T-helper 17 cell (primary cell): ENCODE measurements around the gene HSPA4. TPM values are rescaled to one million over a fixed set of nuclear protein-coding genes. Genes with fewer than 3 reads are reported as not detected.

ENCODE experiments used
- ATAC-seq: fragments of 150-1000 bp; cut with Tn5 transposase; 2 replicates; pipeline ENCODE4 v1.10.0; 2021; ENCODE audit warnings: mild to moderate bottlenecking, moderate library complexity
- DNase-seq, 3 donors: peaks; one replicate each; pipeline versions ENCODE4 v3.0.0 to v3.0.0-alpha.2; 2020 to 2021
- H3K9me3 ChIP-seq: one replicate; pipeline ENCODE4 v1.7.0; 2013; ENCODE audit warnings: low read length, mild to moderate bottlenecking; ENCODE audit not compliant: control insufficient read depth, poor library complexity, severe bottlenecking
- H3K27ac Mint-ChIP-seq: one replicate; pipeline ENCODE4 v1.8.0; 2022; ENCODE audit warnings: mild to moderate bottlenecking, moderate library complexity, mixed read lengths
- H3K27me3 Mint-ChIP-seq: one replicate; pipeline ENCODE4 v1.8.0; 2022; ENCODE audit warnings: mixed read lengths
- H3K36me3 Mint-ChIP-seq: one replicate; pipeline ENCODE4 v1.8.0; 2022; ENCODE audit warnings: low read depth, mixed read lengths
- H3K4me1 Mint-ChIP-seq: one replicate; pipeline ENCODE4 v1.8.0; 2022; ENCODE audit warnings: mild to moderate bottlenecking, mixed read lengths
- H3K4me3 Mint-ChIP-seq: one replicate; pipeline ENCODE4 v1.8.0; 2022; ENCODE audit warnings: mild to moderate bottlenecking, moderate library complexity, mixed read lengths
- total RNA-seq, 4 donors: library from RNA in 2 of 4; stranded (reverse) in 2 of 4; gene quantifications; one replicate each; pipeline ENCODE4 v1.2.3 and lab custom pipeline; 2022 to 2026

The HSPA4 gene
- total RNA-seq, 2 donors from 2014 or later, result 49.3 to 50.1 TPM

- no peak for ATAC-seq
- Mint-ChIP-seq H3K4me3 (no peak overlapping the region), H3K36me3 (peaks cover 4% of the 10 kb centered on the region), H3K4me1 (peaks cover 9% of the 10 kb centered on the region), H3K27ac (no peak overlapping the region), H3K27me3 (no peaks in the 10 kb centered on the region)
- no peak for DNase-seq
- H3K9me3 ChIP-seq, result no peaks in the 10 kb centered on the region
Measured at GRCh38 chr5:133086366-133086875, 34.6 kb downstream of the HSPA4 start.

- no peak for ATAC-seq
- Mint-ChIP-seq H3K27me3 (no peaks in the 10 kb centered on the region), H3K27ac (no peak overlapping the region), H3K4me3 (no peak overlapping the region), H3K4me1 (peaks cover 8% of the 10 kb centered on the region), H3K36me3 (peaks cover 6% of the 10 kb centered on the region)
- no peaks in the 10 kb centered on the region for H3K9me3 ChIP-seq
- no peak for DNase-seq
Measured at GRCh38 chr5:133088064-133088463, 36.3 kb downstream of the HSPA4 start.

- Mint-ChIP-seq H3K27ac (no peak overlapping the region), H3K36me3 (peaks cover 7% of the 10 kb centered on the region), H3K4me1 (peaks cover 7% of the 10 kb centered on the region), H3K4me3 (no peak overlapping the region), H3K27me3 (no peaks in the 10 kb centered on the region)
- ATAC-seq (no peak), DNase-seq (no peak)
- H3K9me3 ChIP-seq, result no peaks in the 10 kb centered on the region
Measured at GRCh38 chr5:133091034-133091433, 39.2 kb downstream of the HSPA4 start.

GRCh38 chr5:133106343-133106742, 54.5 kb downstream of the HSPA4 start:
- no peak for DNase-seq
- H3K9me3 ChIP-seq, result no peaks in the 10 kb centered on the region
- H3K4me1 Mint-ChIP-seq, result peaks cover 23% of the 10 kb centered on the region
- ATAC-seq, result no peak
- H3K4me3 Mint-ChIP-seq, result no peak overlapping the region
- H3K27me3 Mint-ChIP-seq, result no peaks in the 10 kb centered on the region
- H3K27ac Mint-ChIP-seq, result no peak overlapping the region
- no peaks in the 10 kb centered on the region for H3K36me3 Mint-ChIP-seq

- Mint-ChIP-seq H3K4me3 (no peak overlapping the region), H3K4me1 (peaks cover 23% of the 10 kb centered on the region), H3K36me3 (no peaks in the 10 kb centered on the region), H3K27ac (peak overlapping the region; percentile 43), H3K27me3 (no peaks in the 10 kb centered on the region)
- no peak for DNase-seq
- no peaks in the 10 kb centered on the region for H3K9me3 ChIP-seq
- peak; percentile 46 for ATAC-seq
Measured at GRCh38 chr5:133106761-133107572, 55.2 kb downstream of the HSPA4 start.

GRCh38 chr5:133108481-133108921, 56.7 kb downstream of the HSPA4 start:
- ATAC-seq (no peak), DNase-seq (no peak)
- peaks cover 27% of the 10 kb centered on the region for H3K4me1 Mint-ChIP-seq
- no peaks in the 10 kb centered on the region for H3K27me3 Mint-ChIP-seq
- no peaks in the 10 kb centered on the region for H3K36me3 Mint-ChIP-seq
- no peaks in the 10 kb centered on the region for H3K9me3 ChIP-seq
- peak overlapping the region; percentile 43 for H3K27ac Mint-ChIP-seq
- peak overlapping the region; percentile 55 for H3K4me3 Mint-ChIP-seq

- no peaks in the 10 kb centered on the region for H3K9me3 ChIP-seq
- H3K27me3 Mint-ChIP-seq, result no peaks in the 10 kb centered on the region
- no peaks in the 10 kb centered on the region for H3K36me3 Mint-ChIP-seq
- H3K4me3 Mint-ChIP-seq, result no peak overlapping the region
- peaks cover 31% of the 10 kb centered on the region for H3K4me1 Mint-ChIP-seq
- no peak for DNase-seq
- no peak for ATAC-seq
- H3K27ac Mint-ChIP-seq, result no peak overlapping the region
Measured at GRCh38 chr5:133109655-133110483, 58.1 kb downstream of the HSPA4 start.

- DNase-seq (no peak), ATAC-seq (no peak)
- no peak overlapping the region for H3K4me3 Mint-ChIP-seq
- H3K9me3 ChIP-seq, result no peaks in the 10 kb centered on the region
- H3K27ac Mint-ChIP-seq, result no peak overlapping the region
- no peaks in the 10 kb centered on the region for H3K36me3 Mint-ChIP-seq
- H3K27me3 Mint-ChIP-seq, result no peaks in the 10 kb centered on the region
- H3K4me1 Mint-ChIP-seq, result peaks cover 29% of the 10 kb centered on the region
Measured at GRCh38 chr5:133110709-133111108, 58.9 kb downstream of the HSPA4 start.

- H3K9me3 ChIP-seq, result no peaks in the 10 kb centered on the region
- H3K4me1 Mint-ChIP-seq, result peaks cover 25% of the 10 kb centered on the region
- H3K36me3 Mint-ChIP-seq, result no peaks in the 10 kb centered on the region
- H3K27me3 Mint-ChIP-seq, result no peaks in the 10 kb centered on the region
- ATAC-seq (peak; percentile 78), DNase-seq (peak; percentile 58 to 78 (median 60))
- no peak overlapping the region for H3K4me3 Mint-ChIP-seq
- H3K27ac Mint-ChIP-seq, result no peak overlapping the region
Measured at GRCh38 chr5:133111299-133111698, 59.5 kb downstream of the HSPA4 start.

GRCh38 chr5:133112026-133112660, 60.3 kb downstream of the HSPA4 start:
- H3K36me3 Mint-ChIP-seq, result no peaks in the 10 kb centered on the region

GRCh38 chr5:133113331-133114061, 61.7 kb downstream of the HSPA4 start:
- Mint-ChIP-seq H3K36me3 (no peaks in the 10 kb centered on the region), H3K27ac (peak overlapping the region; percentile 77), H3K4me1 (peaks cover 13% of the 10 kb centered on the region), H3K27me3 (no peaks in the 10 kb centered on the region), H3K4me3 (no peak overlapping the region)
- ATAC-seq (no peak), DNase-seq (no peak)
- H3K9me3 ChIP-seq, result no peaks in the 10 kb centered on the region

More at GRCh38 chr5:133112026-133112660, 60.3 kb downstream of the HSPA4 start:
- Mint-ChIP-seq H3K4me1 (peaks cover 18% of the 10 kb centered on the region), H3K4me3 (no peak overlapping the region), H3K27ac (no peak overlapping the region), H3K27me3 (no peaks in the 10 kb centered on the region)
- DNase-seq (no peak), ATAC-seq (no peak)
- H3K9me3 ChIP-seq, result no peaks in the 10 kb centered on the region

GRCh38 chr5:133114166-133114932, 62.5 kb downstream of the HSPA4 start:
- DNase-seq (no peak), ATAC-seq (no peak)
- no peaks in the 10 kb centered on the region for H3K9me3 ChIP-seq
- Mint-ChIP-seq H3K4me3 (no peak overlapping the region), H3K4me1 (peaks cover 13% of the 10 kb centered on the region), H3K27ac (peak overlapping the region; percentile 77), H3K27me3 (no peaks in the 10 kb centered on the region), H3K36me3 (no peaks in the 10 kb centered on the region)
